NCI-H1436 (cell line): ENCODE data around the gene CRABP2.
A peak's percentile ranks its signal among the peaks of the same experiment; 100 is the strongest.

ENCODE experiments used
- DNase-seq: peaks from one replicate; lab custom pipeline; 2025; lab: John Stamatoyannopoulos, UW

The CRABP2 gene

DNA sequence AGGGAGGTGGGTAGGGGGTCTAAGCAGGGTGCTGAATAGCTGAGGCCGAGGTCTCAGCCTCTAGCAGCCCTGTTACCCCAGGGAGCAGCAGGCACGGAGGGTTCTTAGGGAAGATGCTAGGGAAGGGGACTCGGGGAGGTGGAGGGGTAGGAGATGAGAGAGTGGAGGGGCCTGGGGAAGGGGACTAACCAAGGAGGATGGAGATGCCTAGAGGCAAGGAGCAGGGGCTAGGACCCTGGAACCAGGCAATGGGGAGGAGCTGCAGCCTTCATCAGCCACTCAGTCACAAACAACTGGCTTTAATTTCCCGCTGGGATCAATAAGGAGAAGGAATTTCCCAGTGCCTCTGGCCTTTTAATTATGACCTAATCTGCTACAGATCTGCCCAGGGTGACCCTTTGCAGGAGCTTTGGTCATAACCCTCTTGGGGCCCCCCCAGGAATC lies 2.9 kb upstream of the CRABP2 start:
- no peak for DNase-seq

DNA sequence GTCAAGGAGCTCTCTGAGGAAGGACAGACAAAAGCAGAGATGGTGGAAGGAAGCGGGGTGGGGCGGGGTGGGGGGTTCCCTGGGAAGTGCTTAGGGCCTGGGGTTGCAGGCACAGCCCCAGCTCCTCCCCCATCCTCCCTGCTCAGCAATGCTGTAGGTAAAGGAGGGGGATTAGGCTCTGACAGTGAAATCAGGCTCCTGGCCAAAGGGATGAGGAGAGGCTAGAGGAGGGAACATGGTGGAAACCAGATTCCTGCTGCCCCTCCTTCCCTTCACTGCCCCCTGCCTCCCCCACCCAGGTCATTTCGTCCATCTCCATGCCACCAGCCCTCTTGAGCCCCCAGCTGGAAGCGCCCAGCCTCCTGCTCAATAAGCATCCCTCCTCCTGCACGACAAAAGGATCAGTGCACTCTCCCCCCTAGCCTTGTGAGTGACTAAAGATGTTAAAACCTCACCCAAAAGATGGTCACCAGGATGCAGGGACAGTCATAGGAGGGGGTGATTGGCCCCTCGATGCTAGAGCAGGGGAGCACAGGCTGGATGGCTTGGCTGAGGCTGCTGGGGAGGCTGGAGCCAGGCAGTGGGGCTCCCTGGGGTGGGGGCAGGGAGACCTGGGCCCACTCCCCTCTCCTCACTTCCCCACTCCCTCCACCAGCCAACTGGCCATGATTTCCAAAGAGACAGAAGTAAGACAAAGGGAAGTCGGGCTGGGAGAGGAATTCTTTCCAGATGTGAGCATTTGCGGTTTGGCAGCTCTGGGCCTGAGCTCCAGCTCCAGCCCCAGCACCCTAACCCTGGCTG lies 2.2 kb upstream of the CRABP2 start:
- DNase-seq, result no peak

DNA sequence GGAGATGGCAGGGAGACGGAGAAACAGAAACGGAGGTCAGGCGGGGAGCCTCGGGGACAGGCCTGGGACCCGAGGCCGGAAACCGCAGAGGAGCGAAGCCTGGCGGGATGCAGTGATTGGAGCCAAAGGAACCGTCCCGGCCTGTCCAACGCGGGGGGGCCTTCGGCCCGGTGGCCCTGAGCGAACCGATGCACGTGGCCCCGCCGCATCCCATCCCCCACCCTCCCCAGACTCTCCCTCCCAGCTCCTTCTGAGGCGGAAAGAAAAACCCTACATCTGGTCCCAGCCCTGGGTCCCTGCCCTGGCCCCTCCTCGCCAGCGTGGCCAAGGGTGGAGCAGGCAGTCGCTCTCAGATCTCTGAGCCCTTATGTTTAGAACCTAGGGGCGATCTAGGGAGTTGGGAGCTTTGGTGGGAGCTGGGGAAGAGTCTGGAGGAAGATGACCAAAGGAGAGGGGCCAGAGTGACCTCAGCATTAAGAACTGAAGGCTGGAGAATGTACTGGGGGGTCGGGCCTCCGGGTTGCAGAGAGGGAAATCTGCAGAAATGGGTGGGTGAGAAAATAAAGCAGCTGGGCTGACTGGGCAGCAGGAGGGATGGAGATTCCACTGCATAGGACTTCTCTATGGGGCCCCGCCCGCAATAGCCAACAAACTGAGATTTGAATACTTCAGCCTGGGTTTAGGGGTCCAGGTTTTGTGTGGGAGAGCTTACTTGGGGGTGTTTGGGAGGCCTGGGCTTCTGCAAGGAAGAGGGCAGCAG lies 1.5 kb upstream of the CRABP2 start:
- peak; percentile 10 for DNase-seq

DNA sequence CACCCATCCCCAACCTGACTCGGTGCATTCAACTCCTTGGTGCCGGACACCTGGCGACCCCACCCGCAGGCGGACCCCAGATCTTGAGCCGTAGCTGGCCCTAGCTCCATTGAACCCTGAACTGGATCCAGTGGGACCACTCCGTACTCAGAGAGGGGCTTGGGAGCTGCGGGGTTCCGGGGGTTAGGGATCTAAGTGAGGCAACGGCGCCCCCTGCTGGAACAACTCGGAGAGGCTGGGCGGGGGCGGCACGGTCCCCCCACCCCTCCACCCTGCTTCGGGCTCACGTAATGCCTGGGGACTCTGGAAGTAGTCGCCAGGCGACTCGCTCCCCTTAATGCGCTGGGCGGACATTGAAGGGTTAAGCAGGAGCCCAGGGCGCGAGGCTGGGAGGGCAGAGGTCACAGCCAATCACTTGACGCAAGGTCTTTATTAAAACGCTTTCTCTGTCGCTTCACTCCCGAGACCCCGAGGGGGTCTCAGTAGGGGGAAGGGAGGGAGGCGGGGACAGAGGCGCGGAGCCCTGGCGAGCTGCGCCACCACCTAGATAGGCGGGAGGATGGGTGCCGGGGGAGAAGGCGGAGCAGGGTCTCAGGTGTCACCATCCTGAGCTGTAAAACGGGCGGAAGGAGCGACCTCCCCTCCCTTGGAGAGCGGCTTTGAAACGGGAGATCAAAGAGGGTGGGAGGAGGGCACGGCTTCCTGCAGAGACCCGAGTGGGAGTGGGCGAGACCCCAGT lies 704 bp upstream of the CRABP2 start:
- DNase-seq, result peak; percentile 77

DNA sequence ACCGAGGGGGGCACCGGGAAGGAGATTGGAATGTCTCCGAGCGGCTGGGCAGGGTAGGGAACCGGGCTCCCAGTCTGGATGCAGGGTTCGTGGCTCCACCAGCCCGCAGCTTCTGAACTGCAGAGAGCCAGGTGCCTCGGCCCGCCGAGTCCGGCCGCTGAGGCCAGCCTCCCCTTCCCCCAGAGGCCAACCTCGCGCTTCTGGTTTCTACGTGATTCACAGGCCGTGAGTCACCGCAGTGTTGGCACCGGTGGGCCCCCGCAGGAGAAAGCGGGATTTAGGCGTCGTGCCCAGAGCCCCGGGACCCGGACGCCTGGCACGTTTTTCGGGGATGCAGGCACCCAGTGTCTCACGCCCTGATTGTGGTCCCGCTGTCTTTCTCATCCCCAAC lies 458 bp downstream of the CRABP2 start:
- no peak for DNase-seq

DNA sequence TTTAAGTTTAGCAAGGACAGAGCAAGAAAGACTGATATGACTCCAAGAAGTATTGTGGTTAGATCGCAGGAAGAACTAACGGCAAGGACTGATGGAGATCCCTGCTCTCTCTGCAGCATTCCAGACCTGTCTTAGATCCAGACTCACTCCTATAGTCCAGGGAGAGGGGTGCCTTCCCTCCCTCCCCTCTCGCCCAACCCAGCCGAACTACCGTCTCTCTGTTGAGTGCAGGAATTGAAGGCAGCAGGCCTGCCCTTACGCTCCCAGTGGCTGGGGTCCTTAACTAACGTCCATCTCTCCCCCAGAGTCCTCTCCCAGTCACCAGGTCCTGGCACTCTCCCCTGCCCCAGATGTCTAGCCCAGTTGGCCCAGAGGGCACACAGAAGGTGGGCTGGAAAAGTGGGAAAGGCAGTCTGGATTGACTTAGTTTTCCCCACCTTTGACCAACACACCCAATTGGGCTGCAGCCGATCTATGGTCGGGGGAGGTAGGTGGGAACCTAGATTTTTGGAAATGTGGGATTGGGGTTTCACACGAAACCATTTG lies 1.1 kb downstream of the CRABP2 start:
- DNase-seq, result no peak

DNA sequence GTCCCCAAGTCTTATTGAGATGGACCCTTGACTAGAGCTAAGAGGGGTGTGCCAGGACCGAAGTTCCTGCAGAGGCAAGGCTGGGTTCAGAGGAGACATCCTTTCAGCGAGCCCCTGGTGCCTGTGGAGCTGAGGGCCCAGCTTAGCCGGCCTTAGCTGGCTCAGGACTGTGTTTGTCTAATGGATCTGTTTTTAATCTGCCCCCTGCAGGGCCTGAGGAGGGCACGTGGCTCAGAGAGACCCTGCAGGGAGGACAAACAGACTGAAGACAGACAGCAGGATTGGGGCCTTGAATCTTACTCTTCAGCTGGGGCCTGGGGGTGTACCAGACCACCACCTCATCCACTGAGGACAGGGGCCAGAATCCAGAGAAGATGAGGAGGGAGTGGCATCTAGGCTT lies 1.6 kb downstream of the CRABP2 start:
- no peak for DNase-seq

DNA sequence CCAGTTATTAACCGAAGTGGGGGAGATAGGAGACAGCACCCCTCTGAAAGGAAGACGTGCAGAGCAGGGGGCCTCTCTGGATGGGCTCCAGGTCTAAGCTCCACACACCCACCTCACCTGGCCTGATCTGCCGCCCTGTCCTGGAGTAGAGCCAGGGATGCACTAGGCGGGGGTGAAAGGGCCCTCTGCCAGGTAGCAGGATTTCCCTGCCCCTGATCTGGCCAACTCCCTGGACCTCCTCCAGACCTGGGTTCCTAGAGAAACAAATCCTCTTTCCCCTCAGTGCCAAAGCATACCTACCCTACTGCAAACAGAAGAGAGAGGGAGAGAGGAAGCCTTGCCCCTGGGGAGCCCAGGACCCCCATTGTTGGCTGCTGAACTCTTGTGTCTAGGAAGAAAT lies 2.0 kb downstream of the CRABP2 start:
- DNase-seq, result no peak

DNA sequence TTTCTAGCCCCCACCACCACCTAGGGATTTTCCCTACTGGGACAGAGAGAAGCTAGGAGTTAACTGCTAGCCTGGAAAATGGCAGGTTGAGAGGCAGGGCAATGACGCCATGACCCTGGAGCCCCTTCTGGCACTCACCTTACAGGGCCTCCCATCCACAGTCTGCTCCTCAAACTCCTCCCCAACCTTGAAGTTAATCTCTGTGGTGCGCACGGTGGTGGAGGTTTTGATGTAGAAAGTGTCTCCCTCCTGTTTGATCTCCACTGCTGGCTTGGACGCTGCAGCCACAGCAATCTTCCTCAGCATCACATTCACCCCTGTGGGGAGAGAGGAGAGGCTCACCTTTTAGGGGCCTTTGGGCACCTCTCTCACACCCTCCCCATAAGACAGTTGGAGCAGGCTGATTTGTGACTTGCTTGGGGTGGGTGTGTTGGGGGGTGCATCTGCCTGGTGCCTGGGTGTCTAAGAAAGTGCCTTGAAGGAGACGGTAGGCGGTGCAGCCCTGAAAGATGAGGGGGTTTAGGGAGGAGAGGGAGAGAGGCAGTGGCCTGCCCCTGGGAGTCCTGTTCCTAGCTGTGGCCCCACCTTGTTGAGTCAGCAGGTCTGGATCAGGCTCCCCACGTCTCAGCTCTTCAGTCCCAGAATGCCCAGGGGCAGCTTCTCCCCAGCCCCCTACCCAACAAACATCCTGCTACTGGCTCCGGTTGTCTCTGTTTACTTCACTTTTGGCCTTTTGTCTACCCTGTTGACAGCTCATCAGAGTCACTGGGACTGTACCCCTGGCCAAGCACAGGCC lies 4.4 kb downstream of the CRABP2 start:
- DNase-seq, result no peak

DNA sequence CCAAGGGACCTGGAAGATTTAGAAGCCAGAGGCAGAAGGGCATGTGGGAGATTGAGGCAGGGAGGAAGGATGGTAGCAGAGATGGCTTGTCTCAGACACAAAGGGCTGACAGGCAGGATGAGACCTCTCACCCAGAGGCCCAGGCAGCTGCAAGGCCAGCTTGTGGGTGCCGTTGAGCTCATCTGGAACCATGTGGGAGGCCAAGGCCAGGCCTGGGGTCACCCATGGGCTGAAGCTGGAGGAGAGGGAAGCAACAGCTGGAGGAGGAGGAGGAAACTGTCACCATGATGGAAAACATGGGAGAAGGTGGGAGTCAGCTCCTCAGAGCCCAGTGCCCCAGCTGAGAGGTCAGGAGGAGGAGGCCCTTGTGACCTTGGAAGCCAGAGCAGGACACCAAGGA lies 6.4 kb downstream of the CRABP2 start:
- DNase-seq, result no peak

DNA sequence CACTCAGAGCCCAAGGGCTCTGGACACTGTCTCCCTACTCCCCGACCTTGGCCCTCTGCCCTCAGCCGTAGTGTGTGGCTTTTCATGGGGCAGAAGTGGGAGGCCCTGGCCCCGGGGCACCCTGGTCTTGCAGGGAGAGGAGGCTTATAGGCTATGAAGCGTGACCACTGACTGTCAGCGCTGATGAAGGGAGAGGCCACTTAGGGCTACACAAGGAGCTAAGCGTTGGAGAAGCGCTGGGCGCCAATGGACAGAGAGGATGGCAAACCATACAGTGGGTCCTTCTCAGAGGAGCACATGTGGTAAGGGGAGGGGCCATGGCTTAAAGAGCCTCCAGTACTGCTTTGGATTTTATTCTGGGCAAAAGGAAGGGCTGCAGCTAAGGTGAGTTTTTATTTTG lies 7.9 kb downstream of the CRABP2 start:
- DNase-seq, result no peak

DNA sequence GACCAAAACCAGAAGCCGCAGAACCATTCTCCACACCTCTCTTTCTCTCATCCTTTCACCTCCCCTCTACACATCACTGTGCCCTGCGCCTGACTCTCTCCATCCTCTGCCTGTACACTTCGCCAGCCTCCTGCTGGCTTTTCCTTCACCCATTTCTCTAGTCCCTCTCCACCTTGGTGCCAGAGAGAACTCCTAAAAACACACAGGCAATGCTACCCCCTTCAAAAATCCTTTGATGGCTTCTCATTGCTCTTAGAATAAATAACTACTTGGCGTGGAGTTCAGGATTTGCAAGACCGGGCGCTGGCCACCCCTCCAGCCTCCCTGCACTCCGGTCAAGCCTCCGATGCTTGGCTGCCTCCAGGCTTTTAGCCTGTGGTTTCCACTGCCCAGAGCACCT lies 8.6 kb downstream of the CRABP2 start:
- DNase-seq, result no peak

DNA sequence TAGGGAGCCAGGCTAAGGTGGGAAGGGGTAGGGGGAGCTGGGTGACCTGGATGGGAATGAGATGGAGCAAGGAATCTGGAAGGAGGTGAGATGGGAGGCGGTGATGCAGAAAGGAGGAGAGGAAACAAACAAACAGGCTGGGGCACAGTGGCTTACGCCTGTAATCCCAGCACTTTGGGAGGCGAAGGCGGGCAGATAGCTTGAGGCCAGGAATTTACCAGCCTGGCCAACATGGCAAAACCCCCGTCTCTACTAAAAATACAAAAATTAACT lies 10.8 kb downstream of the CRABP2 start:
- DNase-seq, result no peak

DNA sequence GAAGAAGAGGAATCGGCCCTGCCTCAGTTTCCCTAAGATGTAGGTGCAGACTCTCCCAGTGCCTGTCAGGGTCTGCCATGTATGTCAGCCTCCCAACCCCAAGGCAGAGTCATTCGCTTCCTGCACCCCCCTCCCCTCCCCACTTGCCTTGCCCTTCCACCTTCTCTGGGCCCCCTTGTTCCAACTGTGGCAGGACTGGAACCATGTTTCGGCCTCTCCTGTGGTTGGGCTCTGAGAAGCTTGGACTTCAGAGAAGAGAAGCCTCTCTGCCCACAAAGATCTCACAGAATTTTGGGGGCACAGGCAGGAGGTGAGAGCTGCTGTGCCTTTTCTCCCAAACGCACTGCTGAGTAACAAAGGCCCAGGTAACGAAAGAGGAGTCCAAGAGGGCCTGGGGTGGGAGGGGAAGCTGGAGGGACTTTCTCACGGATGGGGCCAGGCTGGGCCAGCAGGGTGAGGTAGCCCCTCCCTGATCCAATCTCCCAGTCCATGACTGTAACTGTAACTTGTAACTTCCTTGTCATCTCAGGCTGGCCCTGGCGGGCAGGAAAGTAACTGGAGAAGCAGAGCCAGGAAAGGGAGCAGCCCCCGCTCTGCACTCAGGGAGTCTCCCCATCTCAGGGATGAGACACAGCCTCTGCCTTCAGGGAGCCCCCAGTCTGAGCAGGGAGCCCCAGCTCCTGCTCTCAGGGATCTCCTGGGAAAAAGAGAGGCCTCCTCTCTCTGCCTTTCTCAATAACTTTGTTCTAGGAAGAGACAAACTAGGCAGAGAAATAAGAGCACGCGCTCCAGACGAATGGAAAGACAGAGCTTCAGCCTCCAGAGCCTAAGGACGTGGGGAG lies 11.3 kb downstream of the CRABP2 start:
- DNase-seq, result no peak

DNA sequence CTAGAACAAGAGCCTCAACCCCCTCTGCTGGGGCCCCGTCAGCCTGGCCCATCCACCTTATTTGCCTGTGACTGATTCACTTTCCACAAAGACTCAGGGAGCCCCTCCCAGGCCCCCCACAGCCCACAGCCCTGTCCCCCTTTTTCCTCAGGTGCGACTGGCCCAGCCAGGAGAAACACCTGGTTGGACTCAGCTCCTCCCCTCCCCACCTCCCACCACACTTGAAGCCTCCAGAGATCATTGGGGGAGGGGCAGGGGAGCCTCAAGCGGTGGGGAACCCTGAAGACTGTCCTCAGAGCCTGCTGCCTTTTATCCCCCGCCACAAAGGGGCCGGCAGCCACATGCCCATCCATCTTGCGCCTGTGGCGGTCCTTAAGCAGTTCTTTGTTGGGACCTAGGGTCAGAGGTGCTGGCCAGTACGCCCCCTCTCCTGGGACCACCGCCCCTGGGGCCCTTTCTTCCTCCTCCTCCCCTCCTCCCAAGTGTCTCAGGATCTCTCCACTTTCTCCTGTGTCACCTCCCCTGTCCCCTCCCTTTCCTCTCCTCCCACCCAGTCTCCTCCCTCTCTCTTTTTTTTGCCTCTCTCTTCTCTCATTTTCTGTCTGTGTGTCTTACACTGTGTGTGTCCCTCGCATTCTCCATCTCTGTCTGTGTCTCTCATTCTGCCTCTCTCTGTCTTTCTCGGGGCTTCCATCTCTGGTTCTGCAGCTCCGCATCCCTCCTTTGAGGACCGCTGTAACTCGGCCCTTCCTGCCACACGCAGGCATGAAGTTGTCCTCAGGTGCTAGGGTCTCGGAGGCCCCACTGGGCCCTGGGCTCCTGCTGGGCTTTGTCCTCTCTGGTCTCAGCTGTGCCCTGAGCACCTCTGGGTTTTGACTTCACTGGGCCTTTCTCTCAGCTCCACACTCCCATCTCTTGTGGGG lies 12.2 kb downstream of the CRABP2 start:
- peak; percentile 92 for DNase-seq

DNA sequence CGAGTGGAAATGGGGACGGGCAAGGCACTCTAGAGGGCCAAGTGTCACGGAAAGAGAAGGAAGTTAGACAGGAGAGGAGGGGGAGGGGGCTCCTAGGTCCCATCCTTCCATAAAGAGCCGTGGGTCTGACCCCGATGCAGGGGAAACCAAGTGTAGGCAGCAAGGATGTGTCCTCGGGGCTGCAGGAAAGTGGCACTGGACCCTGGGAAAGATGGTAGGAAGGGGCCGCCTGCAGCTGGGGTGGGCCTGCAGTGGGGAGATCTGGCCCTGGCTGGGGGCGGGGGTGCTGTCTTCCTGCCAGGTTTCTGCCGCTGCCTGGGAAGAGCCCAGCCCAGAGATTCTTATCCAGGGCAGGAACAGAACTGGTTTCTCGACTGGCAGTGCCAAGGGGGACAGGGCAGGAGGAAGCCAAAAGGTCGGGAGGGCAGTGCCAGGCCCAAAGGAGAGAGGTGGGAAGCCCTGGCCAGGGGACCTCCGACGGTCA lies 12.9 kb downstream of the CRABP2 start:
- DNase-seq, result no peak

DNA sequence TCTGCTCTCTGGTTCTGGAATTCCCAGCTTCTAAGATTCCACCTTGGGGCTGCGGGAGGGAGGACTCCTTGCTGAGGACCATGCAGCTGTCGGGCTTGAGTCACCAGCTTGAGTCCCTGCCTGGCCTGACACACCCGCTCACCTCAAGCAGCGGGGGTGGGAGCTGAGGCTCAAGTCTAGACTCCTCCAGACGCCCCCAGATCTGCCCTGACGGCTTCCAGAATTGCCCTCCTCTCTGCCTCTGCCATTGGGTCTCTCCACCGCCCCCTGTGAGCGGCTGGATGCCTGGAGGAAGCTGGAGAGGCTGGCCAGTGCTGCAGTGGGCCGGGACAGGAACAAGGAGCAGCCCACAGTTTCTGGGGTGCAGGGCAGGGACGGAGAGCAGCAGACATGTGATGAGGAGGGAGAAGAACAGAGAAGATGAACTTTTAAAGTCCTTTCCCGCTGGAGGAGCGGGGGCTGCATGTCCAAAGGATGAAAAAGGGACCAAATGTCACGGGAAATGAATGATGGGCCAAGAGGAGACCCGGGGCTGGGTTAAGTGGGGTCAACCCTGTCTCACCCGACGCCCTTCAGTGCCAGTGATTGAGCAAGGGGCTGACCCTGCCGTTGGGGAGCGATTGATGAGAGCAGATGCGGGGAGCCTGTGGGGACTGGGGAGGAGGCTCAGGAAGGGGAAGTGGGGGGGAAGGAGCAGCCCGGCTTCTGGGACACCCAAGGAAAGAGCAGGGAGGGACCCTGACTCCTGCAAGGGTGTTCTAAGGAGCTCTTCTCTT lies 13.5 kb downstream of the CRABP2 start:
- DNase-seq, result no peak

DNA sequence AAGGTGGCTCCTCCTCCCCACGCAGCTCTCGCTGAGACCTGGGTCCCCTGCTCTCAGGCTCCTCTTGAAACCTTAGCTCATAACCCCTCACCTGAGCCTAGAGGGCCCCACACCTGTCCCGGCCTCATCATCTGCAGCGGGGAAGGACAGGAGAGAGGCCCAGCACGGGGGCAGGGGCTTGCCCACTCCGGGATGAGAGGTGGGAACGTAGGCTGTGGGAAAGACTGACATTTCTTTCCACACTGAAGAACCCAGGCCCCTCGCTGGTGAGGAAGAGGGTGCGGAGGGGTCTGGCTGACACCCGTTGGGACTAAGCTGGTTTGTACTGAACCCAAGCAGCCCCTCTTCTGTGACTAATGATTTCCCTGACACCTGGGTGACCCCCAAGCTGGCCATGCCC lies 14.2 kb downstream of the CRABP2 start:
- DNase-seq, result no peak

DNA sequence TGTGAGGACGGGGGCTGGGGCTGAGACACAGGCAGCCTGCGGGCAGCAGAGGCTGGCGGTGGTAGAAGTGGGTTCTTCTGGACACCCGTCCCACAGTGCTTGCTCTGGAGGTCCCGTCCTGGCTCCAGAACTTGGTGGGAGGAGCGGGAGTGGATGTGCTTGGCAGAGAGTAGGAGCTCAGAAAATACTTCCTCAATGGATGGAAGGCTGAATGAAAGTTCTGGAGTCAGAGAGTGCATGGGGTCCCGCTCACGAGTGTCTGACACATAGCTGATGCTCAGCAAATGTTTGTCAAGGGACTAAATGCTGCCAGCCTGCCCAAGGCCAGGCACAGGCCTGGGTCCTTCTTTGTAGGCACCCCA lies 14.7 kb downstream of the CRABP2 start:
- DNase-seq, result no peak
